CMK (cell line): ENCODE results near the gene COL23A1.

ENCODE experiments used
- DNase-seq: peaks from one replicate; pipeline ENCODE4 v3.0.0-alpha.2; 2010; ENCODE audit warnings: low read depth

The COL23A1 gene

DNA sequence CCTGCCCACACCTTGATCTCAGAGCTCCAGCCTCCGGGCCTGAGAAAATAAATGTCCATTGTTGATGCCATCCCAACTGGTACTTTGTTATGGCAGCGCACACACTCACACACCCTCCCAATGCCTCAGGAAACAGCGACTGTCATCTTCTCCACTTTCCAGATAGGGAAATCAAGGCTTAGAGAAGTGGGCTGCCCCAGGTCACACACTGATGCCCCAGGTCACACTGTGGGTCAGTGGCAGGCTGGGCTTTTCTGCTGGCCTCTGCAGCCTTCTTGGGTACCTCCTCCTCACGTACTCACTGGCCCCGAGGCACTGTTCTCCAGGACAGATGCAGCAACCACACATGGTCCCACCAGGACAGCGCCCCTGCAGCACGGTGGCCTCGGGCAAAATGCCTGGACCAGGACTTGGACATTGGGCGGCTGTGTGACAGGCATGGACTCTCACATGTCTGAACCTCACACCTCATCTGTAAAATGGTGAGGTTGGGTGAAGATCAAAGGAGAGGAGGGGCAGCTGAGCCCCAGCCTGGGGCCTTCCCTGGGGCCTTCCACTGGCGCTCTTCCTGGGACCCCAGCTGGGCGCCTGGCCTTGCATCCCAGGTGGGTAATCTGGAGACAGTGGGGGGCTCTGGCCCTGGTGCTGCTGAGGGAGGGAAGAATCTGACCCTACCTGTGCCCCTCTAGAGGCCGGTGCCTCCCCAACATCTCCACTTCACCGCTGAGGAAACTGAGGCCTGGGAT, 156.0 kb downstream of the COL23A1 start:
- no peak for DNase-seq

DNA sequence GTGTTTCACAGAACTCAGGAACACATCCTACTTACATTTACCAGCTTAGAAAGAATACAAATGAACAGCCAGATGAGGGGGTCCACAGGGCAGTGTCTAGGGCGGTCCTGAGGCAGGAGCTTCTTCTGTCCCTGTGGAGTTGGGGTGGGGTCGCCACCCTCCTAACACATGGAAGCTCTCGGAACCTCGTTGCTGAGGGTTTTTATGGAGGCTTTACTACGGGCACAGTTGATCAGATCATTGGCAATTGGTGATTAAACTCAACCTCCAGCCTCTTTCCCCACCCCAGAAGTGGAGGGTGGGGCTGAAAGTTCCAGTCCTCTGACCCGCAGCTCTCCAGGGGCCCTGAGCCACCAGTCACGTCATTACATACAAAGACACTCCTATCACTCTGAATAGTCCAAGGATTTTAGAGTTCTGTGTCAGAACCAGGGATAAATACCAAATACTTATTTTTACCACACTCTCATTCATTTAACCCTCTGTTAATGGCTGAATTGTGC, 156.9 kb downstream of the COL23A1 start:
- DNase-seq = no peak

DNA sequence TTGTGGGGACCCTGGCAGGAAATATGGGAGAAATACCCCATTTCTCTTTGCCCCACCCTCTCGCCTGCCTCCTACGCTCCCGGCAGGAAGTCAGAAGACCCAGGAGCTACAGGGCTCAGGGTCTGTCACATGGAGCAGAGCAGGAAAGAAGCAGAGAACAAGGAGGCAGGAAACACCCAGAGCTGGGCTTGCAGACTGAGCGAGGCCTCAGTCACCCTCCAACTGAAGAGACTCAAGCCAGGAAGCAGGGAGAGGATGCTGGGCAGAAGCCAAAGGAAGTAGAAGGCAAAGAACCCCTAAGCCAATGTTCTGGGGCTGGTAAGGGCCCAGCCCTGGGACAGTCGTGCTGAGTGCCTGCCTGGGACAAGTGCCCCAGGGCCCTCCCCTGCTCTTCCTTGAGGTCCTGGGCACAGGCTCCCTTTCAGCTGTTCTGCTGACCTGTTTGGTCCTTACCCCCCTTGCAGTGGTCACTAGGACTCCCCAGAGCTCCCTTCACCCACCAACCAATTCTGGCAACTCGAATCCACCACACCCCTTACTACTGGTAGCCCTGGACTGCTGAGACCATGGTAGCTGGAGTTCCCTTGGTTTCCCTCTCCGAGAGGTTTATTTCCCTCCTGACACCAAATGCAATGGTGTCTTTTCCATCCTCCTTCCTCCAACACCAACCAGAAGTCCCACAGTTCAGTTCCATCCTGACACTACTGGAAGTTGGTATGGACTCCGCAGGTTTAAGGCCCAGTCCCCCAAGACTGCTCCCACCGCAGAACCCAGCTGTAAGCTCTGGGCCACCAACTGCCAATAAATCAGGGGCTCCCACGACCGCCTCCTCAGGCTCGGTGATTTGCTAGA, 157.5 kb downstream of the COL23A1 start:
- DNase-seq = no peak

DNA sequence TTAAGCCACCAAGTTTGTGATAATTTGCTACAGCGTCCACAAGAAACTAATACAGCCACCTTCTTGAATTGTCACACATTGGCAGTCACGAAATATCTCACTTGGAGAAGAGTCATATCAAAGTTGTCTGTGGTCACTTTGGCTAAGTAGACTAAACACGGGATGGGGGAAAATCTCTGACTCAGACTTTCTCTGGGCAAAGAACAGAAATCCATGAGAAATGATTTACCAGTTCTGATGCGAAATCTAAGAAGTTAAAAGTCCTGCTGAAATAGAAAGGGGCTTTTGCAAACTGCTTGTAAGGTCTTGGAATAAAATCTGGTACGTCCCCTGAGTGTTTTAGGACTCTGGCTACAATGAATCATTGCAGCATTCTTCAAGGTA, 158.4 kb downstream of the COL23A1 start:
- no peak for DNase-seq

DNA sequence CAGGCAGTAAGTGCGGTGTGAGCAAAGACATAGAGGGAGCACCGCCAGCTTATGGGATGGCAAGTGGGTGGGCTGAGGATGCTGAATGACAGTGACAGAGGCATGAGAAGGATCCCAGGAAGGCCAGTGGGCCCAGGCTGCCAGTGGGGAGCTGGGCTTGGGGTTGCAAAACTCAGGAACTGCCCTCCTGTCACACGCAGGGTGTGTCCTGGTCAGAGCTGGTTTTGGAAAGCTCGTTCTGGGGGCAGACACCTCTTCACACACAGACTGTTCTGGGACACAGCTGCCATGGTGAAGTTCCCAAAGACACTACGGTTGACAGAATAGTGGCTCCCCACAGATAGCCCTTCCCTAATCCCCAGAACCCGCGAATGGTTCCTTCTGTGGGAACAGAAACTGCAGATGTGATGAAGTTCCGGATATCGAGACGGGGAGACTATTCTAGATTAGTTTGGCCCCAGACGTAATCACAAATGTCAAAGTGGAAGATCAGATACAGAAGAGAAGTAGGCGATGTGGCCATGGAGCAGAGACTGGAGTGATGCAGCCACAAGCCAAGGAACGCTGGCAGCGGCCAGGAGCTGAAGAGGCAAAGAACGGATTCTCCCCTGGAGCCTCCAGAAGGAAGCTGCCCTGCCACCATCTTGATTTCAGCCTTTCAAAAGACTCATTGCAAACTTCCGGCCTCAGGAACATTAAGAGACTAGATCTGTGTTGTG, 159.0 kb downstream of the COL23A1 start:
- DNase-seq = no peak

DNA sequence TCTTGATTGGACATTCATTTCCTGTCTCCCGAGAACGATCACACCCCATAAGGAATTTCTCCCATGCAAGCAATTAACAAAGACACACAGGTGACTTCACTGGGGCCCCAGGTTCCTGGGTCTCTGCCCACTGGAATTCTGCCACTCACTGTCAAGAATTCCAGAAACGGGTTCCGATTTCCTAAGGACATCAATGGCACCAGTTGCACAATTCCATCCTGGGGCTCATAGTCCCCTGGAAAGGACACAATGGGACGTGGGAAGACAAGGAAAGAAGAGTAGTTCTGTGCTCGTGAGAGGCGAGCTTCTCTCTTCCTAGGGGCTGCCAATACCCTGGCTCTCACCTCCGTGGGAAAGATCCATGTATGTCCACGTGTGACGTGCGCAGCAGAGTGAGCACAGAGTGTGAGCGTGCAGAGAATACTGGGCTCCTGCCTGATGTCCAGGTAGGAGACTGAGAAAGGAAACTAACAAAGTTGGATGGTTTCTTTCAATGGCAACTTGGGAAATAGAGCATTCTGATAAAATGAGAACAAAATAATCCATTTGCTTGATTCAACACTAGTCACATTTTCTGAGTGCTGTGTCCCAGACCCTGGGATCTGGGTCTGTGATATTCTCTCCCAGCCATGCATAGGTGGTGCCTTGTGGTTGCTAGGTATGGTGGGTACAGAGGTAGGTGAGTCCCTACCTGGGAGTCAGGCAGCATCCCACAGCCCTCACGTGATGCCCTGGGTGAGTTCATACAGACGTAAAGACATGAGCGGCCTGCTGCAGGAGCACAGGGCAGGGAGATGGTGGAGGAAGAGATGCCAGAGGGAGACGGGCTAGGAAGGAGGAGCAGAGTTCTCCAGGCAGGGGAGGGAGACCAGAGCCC, 159.8 kb downstream of the COL23A1 start:
- no peak for DNase-seq

DNA sequence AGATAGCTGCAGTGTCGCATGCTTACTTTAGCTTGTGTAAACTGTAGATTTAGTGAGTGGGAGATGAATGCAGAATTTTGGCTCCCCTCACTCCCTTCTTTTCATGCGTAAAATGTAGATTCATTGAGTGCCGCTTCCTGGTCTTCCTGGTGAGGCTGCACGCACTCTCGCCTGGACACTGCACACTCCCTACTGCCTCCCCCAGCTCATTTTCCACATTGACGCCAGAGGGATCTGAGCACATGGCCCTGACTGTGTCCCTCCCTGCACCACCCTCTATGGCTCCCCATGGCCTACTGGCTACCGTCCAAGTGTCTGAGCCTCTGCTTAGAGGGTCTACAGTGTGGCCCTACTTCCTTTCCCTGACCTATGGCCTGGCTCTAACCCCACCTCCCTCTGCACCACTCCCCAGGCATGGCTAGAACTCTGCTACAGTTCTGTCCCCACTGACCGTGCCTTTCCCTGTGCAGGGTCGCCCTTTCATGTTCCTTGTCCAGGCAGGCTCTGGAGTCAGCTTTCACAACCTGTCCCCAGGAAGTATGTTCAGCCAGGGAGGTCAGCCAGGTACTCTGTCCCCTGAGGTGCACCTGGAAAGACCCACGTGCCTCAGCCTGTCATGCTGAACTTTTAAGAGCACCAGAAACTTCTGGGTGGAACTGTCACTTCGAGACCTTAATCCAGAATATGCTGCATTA, 160.6 kb downstream of the COL23A1 start:
- no peak for DNase-seq

DNA sequence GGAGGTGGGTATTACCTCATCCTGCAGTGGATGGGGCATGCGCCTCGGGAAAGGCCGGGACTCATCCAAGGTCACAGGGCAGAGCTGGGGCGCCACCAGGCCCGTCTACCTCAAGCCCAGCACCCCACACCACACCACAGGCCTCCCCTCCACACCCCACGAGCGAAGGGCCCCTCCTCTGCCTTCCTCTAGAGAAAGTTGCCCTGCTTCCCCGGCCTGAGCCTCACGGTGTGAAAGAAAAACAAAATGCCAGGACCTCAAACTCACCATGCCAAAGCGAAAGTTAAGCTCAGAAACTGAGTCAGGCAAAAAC, 161.1 kb downstream of the COL23A1 start:
- DNase-seq = no peak

DNA sequence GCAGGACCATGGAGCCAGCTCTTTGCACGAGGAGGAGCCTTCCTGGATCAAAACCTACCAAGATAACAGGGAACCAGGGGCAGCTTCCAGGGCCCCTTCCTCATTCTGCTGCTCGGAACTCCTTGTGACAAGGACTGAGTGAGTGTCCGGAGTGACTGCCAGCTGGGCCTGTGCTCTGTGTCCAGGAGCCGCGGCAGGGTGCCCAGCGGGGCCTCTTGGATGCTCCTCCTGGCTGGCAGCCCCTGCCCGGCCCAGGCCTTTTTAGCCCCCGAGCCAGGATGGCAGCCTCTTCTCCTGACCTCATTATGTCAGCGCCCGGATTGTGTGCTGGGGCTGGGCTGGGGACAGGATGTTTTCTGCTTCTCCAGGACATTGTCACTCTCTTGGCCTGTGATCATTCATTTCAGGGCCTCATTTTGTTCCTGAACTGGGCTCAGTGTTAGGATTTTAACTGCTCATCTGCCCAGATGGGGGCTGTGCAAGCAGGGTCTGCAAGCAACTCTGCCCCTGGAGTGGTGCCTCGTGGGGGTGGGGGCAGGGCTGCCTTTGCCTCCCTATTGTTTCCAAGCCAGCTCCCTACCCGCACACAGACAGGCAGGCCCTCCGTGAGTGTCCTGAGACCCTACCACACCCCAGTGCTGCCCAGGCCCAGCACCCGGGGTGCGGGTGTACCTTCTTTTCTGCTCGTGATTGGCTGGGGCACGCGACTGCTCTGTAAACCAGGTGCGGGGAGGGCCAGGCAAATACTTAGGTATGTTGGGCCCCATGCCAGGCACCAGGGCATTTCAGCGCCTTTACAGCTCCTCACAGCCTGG, 161.6 kb downstream of the COL23A1 start:
- DNase-seq = no peak

DNA sequence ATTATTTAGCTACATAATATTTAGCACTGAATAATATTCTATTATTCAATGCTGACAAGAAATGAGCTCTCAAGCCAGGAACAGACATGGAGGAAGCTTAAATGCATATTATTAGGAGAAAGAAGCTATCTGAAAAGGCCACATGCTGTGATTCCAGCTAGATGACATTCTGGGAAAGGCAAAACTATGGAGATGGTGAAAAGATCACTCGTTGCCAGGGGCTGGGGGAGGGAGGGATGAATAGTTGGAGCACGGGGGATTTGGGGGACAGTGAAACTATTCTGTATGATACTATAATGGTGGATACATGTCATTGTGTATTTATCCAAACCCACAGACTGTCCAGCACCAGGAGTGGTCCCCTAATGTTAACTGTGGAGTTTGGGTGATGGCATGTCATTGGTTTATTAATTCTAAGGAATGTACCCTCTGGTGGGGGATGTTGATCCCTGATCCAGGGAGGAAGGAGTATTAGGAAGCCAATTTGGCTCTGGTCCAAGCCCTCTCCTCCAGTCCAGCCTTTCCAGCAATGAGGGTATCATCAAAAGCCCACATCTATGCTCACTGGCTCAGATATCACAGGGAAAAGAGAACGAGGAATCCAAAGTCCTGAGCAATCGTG, 162.5 kb downstream of the COL23A1 start:
- DNase-seq = no peak

DNA sequence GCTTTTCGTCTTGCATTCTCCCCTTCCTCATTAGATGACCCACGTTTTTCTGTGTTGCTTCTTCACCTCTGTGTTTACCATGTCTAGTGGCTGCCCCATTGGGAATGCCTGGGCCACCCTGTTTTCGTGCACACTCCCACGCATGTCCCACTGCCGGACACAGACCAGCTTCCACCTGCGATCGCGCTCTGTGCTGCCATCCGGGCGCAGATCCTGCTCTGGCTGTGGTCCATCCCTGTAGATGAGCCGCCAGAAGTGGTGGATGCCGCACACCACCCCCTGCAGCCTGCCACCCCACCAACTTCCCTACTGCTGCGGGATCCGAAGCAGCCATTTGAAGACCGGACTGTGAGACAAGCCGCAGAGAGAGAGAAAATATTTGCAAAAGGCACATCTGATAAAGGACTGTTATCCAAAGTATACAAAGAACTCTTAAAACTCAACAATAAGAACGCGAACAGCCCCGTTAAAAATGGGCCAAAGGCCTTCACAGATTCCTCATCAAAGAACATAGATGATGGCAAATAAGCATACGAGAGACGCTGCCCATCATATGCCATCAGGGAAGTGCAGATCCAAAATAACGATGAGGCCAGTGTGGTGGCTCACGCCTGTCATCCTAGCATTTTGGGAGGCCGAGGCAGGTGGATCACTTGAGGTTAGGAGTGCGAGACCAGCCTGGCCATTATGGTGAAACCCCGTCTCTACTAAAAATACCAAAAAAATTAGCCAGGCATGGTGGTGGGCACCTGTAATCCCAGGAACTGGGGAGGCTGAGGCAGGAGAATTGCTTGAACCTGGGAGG, 163.7 kb downstream of the COL23A1 start:
- no peak for DNase-seq

DNA sequence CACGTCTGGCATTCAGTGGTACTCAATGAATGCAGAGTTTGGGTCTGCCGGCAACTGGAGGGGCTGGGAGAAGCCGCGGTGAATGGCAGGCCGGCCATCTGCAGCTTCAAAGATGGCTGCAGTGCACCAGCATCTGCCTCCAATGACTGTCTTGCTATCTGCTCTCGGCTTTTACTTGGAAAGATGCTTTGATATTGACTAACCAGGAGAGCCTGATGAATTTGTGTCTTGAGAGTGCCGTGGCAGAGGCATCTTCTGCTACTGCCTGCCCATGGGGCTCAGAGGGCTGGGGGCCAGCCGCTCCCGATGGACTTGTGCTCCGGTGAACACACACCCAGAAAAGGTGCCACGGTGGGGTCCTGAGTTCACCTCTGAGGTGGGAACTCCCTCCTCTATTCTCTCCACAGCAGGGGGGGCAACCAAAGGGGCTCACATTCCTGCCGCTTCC, 164.5 kb downstream of the COL23A1 start:
- no peak for DNase-seq

DNA sequence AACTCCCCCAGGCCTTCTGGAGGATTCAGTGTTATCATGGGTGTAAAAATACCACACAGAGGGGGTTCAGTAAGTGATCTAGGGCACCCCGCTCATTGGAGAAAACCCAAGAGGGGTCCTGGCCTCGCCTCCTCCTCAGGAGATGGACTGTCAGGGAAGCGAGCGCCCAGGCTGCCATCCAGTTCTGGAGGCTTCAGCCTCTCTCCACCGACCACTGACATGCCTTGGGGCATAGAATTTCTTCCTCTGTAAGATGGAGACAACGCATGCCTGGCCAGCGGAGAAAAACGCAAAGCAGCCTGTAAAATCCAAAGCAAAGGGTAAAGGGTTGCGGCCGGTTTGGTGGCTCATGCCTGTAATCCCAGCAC, 165.4 kb downstream of the COL23A1 start:
- DNase-seq = no peak

DNA sequence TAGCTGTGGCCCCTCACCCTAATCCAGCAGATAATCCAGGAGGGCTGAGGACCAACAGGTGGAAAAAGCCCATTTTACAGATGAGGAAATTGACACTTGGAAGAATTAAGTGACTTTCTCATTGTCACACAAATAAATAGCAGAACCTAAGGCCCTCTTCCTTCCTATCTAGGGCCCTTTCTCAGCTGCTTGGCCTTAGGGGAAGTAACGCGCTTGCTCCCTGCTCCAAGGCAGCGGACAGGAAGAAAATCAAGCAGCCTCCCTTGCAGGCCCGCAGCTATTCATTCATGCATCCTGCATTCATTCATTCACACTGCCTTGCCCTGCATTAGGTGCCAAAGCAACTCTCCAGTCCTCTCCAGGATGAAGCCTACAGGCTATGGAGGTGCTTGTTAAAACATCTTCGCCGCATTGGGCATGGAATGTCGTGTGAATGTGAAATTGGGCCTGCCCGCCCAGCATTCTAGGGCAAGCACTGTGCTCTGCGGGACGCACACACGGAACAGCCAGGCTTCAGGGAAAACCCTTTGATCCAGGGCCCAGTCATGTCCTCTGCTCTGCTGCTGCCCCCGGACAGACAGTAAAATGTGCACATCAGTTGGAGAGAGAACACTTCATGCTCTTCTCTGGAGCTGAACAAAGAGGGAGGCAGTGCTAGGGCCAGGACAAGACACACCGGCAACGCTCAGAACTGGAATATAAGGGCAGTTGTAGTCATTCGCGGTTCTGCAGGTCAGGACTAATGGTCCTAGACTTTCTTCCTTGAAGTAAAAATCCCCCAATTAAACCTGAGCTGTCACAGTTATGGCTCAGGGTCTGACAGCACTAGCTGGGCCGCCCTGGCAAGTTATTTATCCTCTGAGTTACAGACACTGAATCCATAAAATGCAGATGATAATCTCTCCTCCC, 166.0 kb downstream of the COL23A1 start:
- DNase-seq = no peak

DNA sequence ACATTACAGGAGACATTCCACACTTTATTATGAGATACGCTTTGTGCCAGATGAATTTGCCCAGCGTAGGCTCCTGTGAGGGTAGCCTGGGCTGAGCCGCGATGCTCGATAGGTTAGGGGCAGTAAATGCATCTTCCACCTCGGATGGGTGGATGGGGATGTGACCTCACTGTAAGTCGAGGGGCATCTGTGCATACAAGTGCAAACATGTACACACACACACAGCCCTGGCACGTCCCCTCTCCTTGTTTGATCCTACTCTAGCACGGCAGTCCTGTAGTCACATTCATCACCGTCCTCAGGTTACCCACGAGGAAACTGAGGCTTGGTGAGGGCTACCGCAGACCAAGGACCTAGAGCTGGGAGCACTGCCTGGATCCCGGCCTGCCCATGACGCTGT, 166.8 kb downstream of the COL23A1 start:
- no peak for DNase-seq

DNA sequence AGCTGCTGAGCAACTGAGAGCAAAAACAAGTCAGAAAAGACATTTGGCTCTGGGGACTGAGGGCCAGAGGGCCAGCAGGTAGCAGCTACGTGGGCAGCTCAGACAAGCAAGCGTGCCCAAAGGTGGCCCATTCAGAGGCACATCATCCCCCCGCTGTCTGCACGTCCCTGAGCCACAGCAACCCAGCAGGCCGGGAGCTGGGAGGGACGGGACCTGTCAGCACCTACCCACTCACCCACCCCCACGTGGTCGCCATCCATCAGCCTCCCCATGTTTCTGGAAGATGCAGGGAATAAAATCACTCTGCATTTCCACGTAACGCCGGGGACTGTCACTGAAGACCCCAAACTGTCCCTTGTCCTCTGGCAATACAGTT, 167.8 kb downstream of the COL23A1 start:
- no peak for DNase-seq

DNA sequence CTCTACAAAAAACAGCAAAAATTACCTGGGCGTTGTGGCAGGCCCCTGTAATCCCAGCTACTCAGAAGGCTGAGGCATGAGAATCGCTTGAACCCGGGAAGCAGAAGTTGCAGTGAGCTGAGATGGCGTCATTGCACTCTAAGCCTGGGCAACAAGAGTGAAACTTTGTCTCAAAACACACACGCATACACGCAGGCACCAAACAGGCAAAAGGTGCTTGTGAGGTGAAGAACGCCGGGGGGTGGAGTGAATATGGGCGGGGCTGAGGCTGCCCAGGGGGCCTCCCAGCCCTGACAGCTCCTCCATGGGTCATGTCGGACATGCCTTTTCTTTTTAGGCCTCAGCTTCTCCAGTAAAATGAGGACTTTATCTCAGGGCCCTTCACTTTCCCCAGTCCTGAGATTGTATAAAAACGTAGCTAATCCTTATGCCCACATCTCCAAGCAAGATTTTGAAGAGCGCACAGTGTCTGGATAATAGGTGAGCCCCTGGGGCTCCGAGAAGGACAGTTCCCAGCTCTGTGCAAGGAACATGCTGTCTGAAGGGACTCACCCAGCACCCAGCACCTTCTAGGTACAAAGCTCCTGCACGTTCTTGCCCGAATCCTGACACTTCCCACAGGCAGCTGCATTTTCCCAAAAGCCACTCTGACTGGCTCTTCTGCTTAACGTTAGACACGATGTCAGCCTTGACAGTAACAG, 168.3 kb downstream of the COL23A1 start:
- no peak for DNase-seq
